PC-9 (cell line): ENCODE data around the gene ISCA2. TPM values are rescaled to one million over a fixed set of nuclear protein-coding genes. Genes with fewer than 3 reads are reported as not detected.

Experiments used
- BruUV-seq: library from RNA; stranded (reverse); fragments of 400-500 nt; replicated peaks from 2 replicates; lab custom pipeline; 2021; lab: Mats Ljungman, UMichigan
- CTCF ChIA-PET: fragments of 300-600 bp; sonication (Branson Sonifier 250); formaldehyde crosslinking; loops from one replicate; lab custom pipeline; 2022; ENCODE audit warnings: antibody characterized with exemption; lab: Charles Lee
- POLR2A ChIA-PET: fragments of 300-600 bp; sonication (Branson Sonifier 250); formaldehyde crosslinking; loops from one replicate; lab custom pipeline; 2022; ENCODE audit warnings: antibody characterized with exemption; ENCODE audit not compliant: unreplicated experiment; lab: Charles Lee
- DNase-seq, 2 experiments: peaks; one replicate each; pipeline versions ENCODE4 v3.0.0 to v3.0.0-alpha.2; 2015 to 2022; ENCODE audit warnings: mixed read lengths in 1 of 2
- H2AFZ ChIP-seq: fragments of 200-600 bp; sonication (generic); 2 replicates; pipeline ENCODE4 v1.8.1; 2017; ENCODE audit warnings: antibody characterized with exemption
- H3F3A ChIP-seq: fragments of 200-600 bp; sonication (generic); 2 replicates; pipeline ENCODE4 v1.8.1; 2017; ENCODE audit warnings: antibody characterized with exemption, mild to moderate bottlenecking, low read depth; ENCODE audit not compliant: insufficient read depth
- H3K27ac ChIP-seq: fragments of 200-600 bp; sonication (generic); 2 replicates; pipeline ENCODE4 v1.6.1; 2016; ENCODE audit warnings: mixed run types
- H3K27me3 ChIP-seq: fragments of 200-600 bp; sonication (generic); 2 replicates; pipeline ENCODE4 v1.6.1; 2016; ENCODE audit warnings: low read depth, mixed run types; ENCODE audit not compliant: insufficient read depth
- H3K36me3 ChIP-seq: fragments of 200-600 bp; sonication (generic); 2 replicates; pipeline ENCODE4 v1.6.1; 2016; ENCODE audit warnings: low read depth, mixed run types
- H3K4me1 ChIP-seq: fragments of 200-600 bp; sonication (generic); replicated peaks from 2 replicates; pipeline ENCODE4 v1.6.1; 2016; ENCODE audit warnings: mixed run types; ENCODE audit not compliant: insufficient read depth
- H3K4me2 ChIP-seq: fragments of 200-600 bp; sonication (generic); 2 replicates; pipeline ENCODE4 v1.6.1; 2017; ENCODE audit warnings: mixed run types
- H3K4me3 ChIP-seq: fragments of 200-600 bp; sonication (generic); 2 replicates; pipeline ENCODE4 v1.6.1; 2016; ENCODE audit warnings: mixed run types
- H3K79me2 ChIP-seq: fragments of 200-600 bp; sonication (generic); 2 replicates; pipeline ENCODE4 v1.6.1; 2017; ENCODE audit warnings: low read depth, mixed run types
- H3K9me2 ChIP-seq: fragments of 200-600 bp; sonication (generic); 2 replicates; pipeline ENCODE4 v1.8.1; 2017; ENCODE audit warnings: mild to moderate bottlenecking; ENCODE audit not compliant: insufficient read depth
- H3K9me3 ChIP-seq: fragments of 200-600 bp; sonication (generic); 2 replicates; pipeline ENCODE4 v1.8.1; 2016; ENCODE audit warnings: low read depth; ENCODE audit not compliant: insufficient read depth
- H4K20me1 ChIP-seq: fragments of 200-600 bp; sonication (generic); 2 replicates; pipeline ENCODE4 v1.8.1; 2017; ENCODE audit not compliant: insufficient read depth
- EZH2 ChIP-seq: fragments of 200-600 bp; sonication (generic); IDR thresholded peaks from 2 replicates; pipeline ENCODE4 v1.8.0; 2017; ENCODE audit warnings: antibody characterized with exemption, low read depth
- intact Hi-C: fragments of 100-400 bp; cut with micrococcal nuclease; formaldehyde crosslinking; loops from one replicate; pipeline ENCODE4 v1.10.0; 2022; ENCODE audit not compliant: unreplicated experiment
- total RNA-seq: library from RNA; stranded (reverse); gene quantifications from 2 replicates; pipeline ENCODE4 v1.2.3, GENCODE V29; 2021
- TF ChIP-seq, protein P1 (sequence below): fragments of 200-600 bp; sonication (generic); conservative IDR thresholded peaks from 2 replicates; pipeline ENCODE4 v1.6.1; 2017; ENCODE audit warnings: mixed run types, antibody characterized with exemption, mild to moderate bottlenecking, moderate library complexity

ISCA2 gene
- total RNA-seq, 1 experiment from 2014 or later, result 86.5 TPM

DNA sequence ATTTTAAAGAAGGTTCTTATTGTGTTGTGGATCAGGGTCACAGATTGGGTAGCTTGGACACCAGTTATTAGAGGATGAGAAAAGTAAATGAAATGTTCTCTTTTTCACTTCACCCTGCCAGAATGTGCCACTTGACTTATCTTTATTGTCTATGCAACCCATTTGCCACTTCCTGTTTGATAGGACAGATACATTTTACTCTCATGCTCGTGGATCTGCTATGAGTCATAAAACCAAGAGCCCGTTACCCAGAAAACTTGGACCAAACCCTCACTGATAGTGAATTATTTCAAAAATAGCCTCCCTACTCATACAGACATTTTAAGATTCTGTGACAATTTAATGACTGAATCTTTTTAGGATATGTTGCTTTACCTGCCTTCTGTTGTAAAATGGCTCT, 1.8 kb downstream of the ISCA2 start:
- Histone ChIP-seq H4K20me1 (no peaks in the 10 kb centered on the region; the same call in 1 of the 2 replicates), H3K79me2 (peaks cover 53% of the 10 kb centered on the region), H3K27me3 (no peaks in the 10 kb centered on the region), H3K9me2 (no peaks in the 10 kb centered on the region), H3K4me3 (peak overlapping the region; percentile 81; the same call in 1 of the 2 replicates), H3F3A (peaks cover 61% of the 10 kb centered on the region), H3K4me1 (peaks cover 40% of the 10 kb centered on the region), H3K27ac (no peak overlapping the region), H3K4me2 (peak overlapping the region; percentile 90), H2AFZ (no peak overlapping the region), H3K36me3 (peaks cover 19% of the 10 kb centered on the region), H3K9me3 (no peaks in the 10 kb centered on the region)
- intact Hi-C loops, result no loop called here
- no TSS peak for BruUV-seq
- ChIA-PET POLR2A (no interaction called here), CTCF (interaction anchor here (1.1 kb wide), 1 partner anchor 117 kb away, joined by 3 read pairs; the partner anchor contains the start of gene LTBP2)
- TF ChIP-seq EZH2, result no peak
- TF ChIP-seq, protein P1, sequence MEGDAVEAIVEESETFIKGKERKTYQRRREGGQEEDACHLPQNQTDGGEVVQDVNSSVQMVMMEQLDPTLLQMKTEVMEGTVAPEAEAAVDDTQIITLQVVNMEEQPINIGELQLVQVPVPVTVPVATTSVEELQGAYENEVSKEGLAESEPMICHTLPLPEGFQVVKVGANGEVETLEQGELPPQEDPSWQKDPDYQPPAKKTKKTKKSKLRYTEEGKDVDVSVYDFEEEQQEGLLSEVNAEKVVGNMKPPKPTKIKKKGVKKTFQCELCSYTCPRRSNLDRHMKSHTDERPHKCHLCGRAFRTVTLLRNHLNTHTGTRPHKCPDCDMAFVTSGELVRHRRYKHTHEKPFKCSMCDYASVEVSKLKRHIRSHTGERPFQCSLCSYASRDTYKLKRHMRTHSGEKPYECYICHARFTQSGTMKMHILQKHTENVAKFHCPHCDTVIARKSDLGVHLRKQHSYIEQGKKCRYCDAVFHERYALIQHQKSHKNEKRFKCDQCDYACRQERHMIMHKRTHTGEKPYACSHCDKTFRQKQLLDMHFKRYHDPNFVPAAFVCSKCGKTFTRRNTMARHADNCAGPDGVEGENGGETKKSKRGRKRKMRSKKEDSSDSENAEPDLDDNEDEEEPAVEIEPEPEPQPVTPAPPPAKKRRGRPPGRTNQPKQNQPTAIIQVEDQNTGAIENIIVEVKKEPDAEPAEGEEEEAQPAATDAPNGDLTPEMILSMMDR, result no peak
- no peak for DNase-seq

GRCh38 chr14:74500417-74501134, 7.0 kb downstream of the ISCA2 start:
- no TSS peak for BruUV-seq
- no peaks in the 10 kb centered on the region for H3K9me2 ChIP-seq
- no peaks in the 10 kb centered on the region; the same call in 1 of the 2 replicates for H4K20me1 ChIP-seq
- ChIA-PET CTCF (no interaction called here), POLR2A (no interaction called here)
- H3K9me3 ChIP-seq, result no peaks in the 10 kb centered on the region
- DNase-seq, result no peak
- TF ChIP-seq, protein P1, result no peak
- no peak for TF ChIP-seq EZH2
- no peak overlapping the region for H3K4me2 ChIP-seq
- peaks cover 18% of the 10 kb centered on the region; the same call in 1 of the 2 replicates for H3K36me3 ChIP-seq
- H3K4me1 ChIP-seq, result peaks cover 12% of the 10 kb centered on the region
- no peak overlapping the region for H3K4me3 ChIP-seq
- H3K27ac ChIP-seq, result no peak overlapping the region
- intact Hi-C loops, result loop anchor here (2.0 kb wide), 1 partner anchor 304 kb away; no protein-coding TSS in a partner anchor
- no peak overlapping the region for H2AFZ ChIP-seq
- peaks cover 6% of the 10 kb centered on the region for H3K79me2 ChIP-seq
- H3K27me3 ChIP-seq, result no peaks in the 10 kb centered on the region
- peaks cover 47% of the 10 kb centered on the region for H3F3A ChIP-seq

DNA sequence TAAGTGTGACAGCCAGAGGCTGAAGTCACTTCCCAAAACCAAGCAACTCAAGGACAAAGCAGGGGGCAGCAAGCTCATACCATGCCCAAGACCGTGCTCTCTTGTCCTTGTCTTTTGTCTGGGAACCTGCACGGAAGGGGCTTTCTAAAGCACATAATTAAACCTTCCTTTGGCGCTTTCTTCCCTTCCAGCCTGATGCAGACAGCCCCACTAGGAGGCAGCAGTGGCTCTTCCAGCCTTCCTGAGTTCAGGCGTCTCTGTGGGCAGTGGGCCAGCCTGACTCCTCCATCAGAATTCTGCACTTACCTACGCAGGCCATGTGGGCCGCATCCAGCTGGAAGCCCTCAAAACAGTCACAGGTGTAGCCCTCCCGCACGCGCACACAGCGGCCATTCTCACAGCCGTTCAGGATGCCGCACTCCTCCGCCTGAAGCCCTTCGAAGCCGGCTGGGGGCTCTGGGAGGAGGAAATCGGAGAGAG, 7.6 kb downstream of the ISCA2 start:
- H3K36me3 ChIP-seq, result peaks cover 14% of the 10 kb centered on the region; the same call in 1 of the 2 replicates
- no peaks in the 10 kb centered on the region for H3K27me3 ChIP-seq

More for the DNA sequence above, 7.6 kb downstream of the ISCA2 start:
- DNase-seq, result peak in 1 of 2 experiments; percentile 42
- Histone ChIP-seq H3K4me1 (peaks cover 11% of the 10 kb centered on the region), H3F3A (peaks cover 44% of the 10 kb centered on the region), H3K4me2 (no peak overlapping the region), H3K9me2 (no peaks in the 10 kb centered on the region), H4K20me1 (no peaks in the 10 kb centered on the region; the same call in 1 of the 2 replicates), H2AFZ (no peak overlapping the region), H3K4me3 (no peak overlapping the region), H3K27ac (no peak overlapping the region), H3K9me3 (no peaks in the 10 kb centered on the region), H3K79me2 (peaks cover under 1% of the 10 kb centered on the region; the same call in 1 of the 2 replicates)
- TF ChIP-seq, protein P1, result peak; percentile 47; the same call in 1 of the 2 replicates
- no peak for TF ChIP-seq EZH2
- no TSS peak for BruUV-seq
- intact Hi-C loops, result loop anchor here (2.0 kb wide), 1 partner anchor 304 kb away; no protein-coding TSS in a partner anchor
- CTCF ChIA-PET, result no interaction called here
- POLR2A ChIA-PET, result no interaction called here
